BLaER1 (cell line): ENCODE measurements around the gene PRMT9.

Experiments used
- H3K27ac ChIP-seq: shearing (Covaris generic); formaldehyde crosslinking; 2 replicates; pipeline ENCODE4 v1.8.1; 2022
- H3K27me3 ChIP-seq: shearing (Covaris generic); formaldehyde crosslinking; 2 replicates; pipeline ENCODE4 v1.8.1; 2022
- H3K36me3 ChIP-seq: shearing (Covaris generic); formaldehyde crosslinking; 2 replicates; pipeline ENCODE4 v1.8.1; 2022
- H3K4me1 ChIP-seq: shearing (Covaris generic); formaldehyde crosslinking; 2 replicates; pipeline ENCODE4 v1.8.1; 2022
- H3K4me2 ChIP-seq: shearing (Covaris generic); formaldehyde crosslinking; 2 replicates; pipeline ENCODE4 v1.8.1; 2022
- H3K4me3 ChIP-seq: shearing (Covaris generic); formaldehyde crosslinking; 2 replicates; pipeline ENCODE4 v1.8.1; 2022
- H3K9ac ChIP-seq: shearing (Covaris generic); formaldehyde crosslinking; 2 replicates; pipeline ENCODE4 v1.8.1; 2022
- H3K9me3 ChIP-seq: shearing (Covaris generic); formaldehyde crosslinking; 2 replicates; pipeline ENCODE4 v1.8.1; 2022
- H4K20me1 ChIP-seq: shearing (Covaris generic); formaldehyde crosslinking; 2 replicates; pipeline ENCODE4 v1.8.1; 2022
- Cebpa-rat ChIP-seq: shearing (Covaris generic); IDR thresholded peaks from 2 replicates; pipeline ENCODE4 v1.8.1; 2022

Gene PRMT9

GRCh38 chr4:147599769-147600168 lies 84.2 kb downstream of the PRMT9 start:
- Histone ChIP-seq H3K4me2 (no peak overlapping the region), H3K9ac (no peak overlapping the region), H3K27me3 (no peaks in the 10 kb centered on the region), H3K4me1 (no peaks in the 10 kb centered on the region), H3K4me3 (no peak overlapping the region), H4K20me1 (no peaks in the 10 kb centered on the region), H3K36me3 (no peaks in the 10 kb centered on the region), H3K9me3 (no peaks in the 10 kb centered on the region), H3K27ac (no peak overlapping the region)
- no peak for TF ChIP-seq Cebpa-rat

DNA sequence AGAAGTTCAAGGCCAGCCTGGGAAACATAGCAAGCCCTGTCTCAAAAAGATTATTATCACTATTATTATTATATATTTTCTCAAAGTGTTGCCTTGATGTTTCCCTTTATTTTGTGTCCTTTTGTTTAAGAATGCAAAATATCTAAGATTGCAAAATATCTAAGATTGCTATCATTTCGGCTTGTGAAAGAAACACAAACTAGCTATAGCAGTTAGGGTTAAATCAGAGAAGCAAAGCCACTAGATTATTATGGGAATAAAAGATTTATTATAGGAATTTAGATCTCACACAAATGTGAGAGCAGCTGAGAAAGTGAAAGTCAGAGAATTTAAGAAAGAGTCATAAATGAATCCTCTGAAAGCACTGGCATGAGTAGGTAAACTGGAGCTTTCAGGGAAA lies 84.8 kb downstream of the PRMT9 start:
- Histone ChIP-seq H3K4me2 (no peak overlapping the region), H3K9me3 (no peaks in the 10 kb centered on the region), H3K27me3 (no peaks in the 10 kb centered on the region), H3K4me3 (no peak overlapping the region), H3K4me1 (no peaks in the 10 kb centered on the region), H3K9ac (no peak overlapping the region), H3K27ac (no peak overlapping the region), H3K36me3 (no peaks in the 10 kb centered on the region), H4K20me1 (no peaks in the 10 kb centered on the region)
- no peak for TF ChIP-seq Cebpa-rat

- Histone ChIP-seq H3K4me1 (no peaks in the 10 kb centered on the region), H4K20me1 (no peaks in the 10 kb centered on the region), H3K27ac (no peak overlapping the region), H3K27me3 (no peaks in the 10 kb centered on the region), H3K36me3 (no peaks in the 10 kb centered on the region), H3K9me3 (no peaks in the 10 kb centered on the region), H3K4me3 (no peak overlapping the region), H3K9ac (no peak overlapping the region), H3K4me2 (no peak overlapping the region)
- no peak for TF ChIP-seq Cebpa-rat
Observed at GRCh38 chr4:147597561-147597960, 86.4 kb downstream of the PRMT9 start.

GRCh38 chr4:147596981-147597380 lies 87.0 kb downstream of the PRMT9 start:
- no peak overlapping the region for H3K9ac ChIP-seq
- no peak overlapping the region for H3K4me2 ChIP-seq
- H4K20me1 ChIP-seq = no peaks in the 10 kb centered on the region
- no peaks in the 10 kb centered on the region for H3K9me3 ChIP-seq
- H3K4me1 ChIP-seq = no peaks in the 10 kb centered on the region
- no peak for TF ChIP-seq Cebpa-rat
- no peaks in the 10 kb centered on the region for H3K36me3 ChIP-seq
- H3K27ac ChIP-seq = no peak overlapping the region
- H3K27me3 ChIP-seq = no peaks in the 10 kb centered on the region
- no peak overlapping the region for H3K4me3 ChIP-seq

DNA sequence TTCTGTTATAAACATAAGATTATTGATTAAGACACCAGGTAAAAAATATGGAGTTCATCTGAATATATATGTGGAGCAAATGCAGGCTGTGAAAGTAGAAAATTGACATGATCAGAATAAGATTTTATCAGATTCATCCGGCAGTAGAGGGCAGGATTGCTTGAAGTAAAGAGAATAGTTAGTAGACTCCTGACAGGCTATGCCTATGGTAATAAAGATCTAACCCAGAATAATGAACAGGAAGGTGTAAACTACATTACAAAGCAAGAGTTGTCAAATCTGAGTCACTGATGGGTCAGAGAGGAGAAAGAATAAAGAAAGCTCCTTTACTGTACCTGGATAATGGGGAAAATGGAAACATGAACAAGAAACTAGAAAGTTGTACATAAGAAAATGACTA lies 87.6 kb downstream of the PRMT9 start:
- Histone ChIP-seq H3K9me3 (no peaks in the 10 kb centered on the region), H3K36me3 (no peaks in the 10 kb centered on the region), H3K9ac (no peak overlapping the region), H3K4me1 (no peaks in the 10 kb centered on the region), H3K4me2 (no peak overlapping the region), H3K27ac (no peak overlapping the region), H4K20me1 (no peaks in the 10 kb centered on the region), H3K27me3 (no peaks in the 10 kb centered on the region), H3K4me3 (no peak overlapping the region)
- no peak for TF ChIP-seq Cebpa-rat

GRCh38 chr4:147594578-147594977 lies 89.4 kb downstream of the PRMT9 start:
- Histone ChIP-seq H3K36me3 (no peaks in the 10 kb centered on the region), H3K4me3 (no peak overlapping the region), H3K27ac (no peak overlapping the region), H3K4me1 (no peaks in the 10 kb centered on the region), H3K9me3 (no peaks in the 10 kb centered on the region), H4K20me1 (no peaks in the 10 kb centered on the region), H3K4me2 (no peak overlapping the region), H3K9ac (no peak overlapping the region), H3K27me3 (no peaks in the 10 kb centered on the region)
- TF ChIP-seq Cebpa-rat = no peak

DNA sequence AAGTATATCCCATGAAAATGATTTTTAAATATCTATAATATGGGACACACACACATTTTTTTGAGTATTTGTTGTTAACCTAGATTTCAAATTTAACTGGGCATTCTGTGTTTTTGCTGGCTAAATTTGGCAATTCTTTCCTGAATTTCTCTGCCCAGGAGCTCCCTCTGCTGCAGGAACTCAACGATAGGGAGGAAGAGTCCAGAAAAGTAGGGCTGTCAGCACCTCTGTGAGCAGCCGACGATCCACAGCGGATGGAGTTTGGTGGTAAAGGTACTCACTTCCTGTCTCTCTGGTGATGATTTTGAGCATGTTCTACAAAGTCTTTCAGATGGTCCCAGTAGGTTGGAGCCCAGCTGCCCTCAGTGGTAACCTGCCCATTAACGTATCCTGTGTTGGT lies 89.9 kb downstream of the PRMT9 start:
- H3K9me3 ChIP-seq = no peaks in the 10 kb centered on the region
- H4K20me1 ChIP-seq = no peaks in the 10 kb centered on the region
- no peak overlapping the region for H3K4me3 ChIP-seq
- H3K4me2 ChIP-seq = no peak overlapping the region
- no peaks in the 10 kb centered on the region for H3K27me3 ChIP-seq
- H3K9ac ChIP-seq = no peak overlapping the region
- TF ChIP-seq Cebpa-rat = no peak
- H3K36me3 ChIP-seq = no peaks in the 10 kb centered on the region
- no peak overlapping the region for H3K27ac ChIP-seq
- H3K4me1 ChIP-seq = no peaks in the 10 kb centered on the region

DNA sequence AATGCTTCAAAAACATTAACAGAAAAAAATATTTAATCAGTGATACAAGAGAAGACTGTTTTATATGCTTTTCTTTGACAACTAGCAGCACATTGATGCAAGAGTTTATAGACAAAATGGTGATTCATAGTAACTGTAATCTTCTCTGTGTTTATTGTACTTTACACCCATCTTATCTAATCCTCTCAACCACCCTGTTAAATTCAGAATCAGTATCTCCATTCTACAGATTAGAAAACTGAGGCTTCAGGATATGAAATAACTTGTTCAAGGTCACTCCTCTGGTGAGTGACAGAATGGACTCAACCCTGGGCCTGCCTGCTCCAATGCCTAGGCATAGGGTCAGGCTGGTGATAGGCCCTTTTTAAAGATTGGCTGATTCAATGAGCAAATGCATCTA lies 92.9 kb downstream of the PRMT9 start:
- Histone ChIP-seq H3K4me3 (no peak overlapping the region), H3K9ac (no peak overlapping the region), H3K27ac (no peak overlapping the region), H3K36me3 (no peaks in the 10 kb centered on the region), H3K27me3 (no peaks in the 10 kb centered on the region), H3K9me3 (no peaks in the 10 kb centered on the region), H4K20me1 (no peaks in the 10 kb centered on the region), H3K4me1 (no peaks in the 10 kb centered on the region), H3K4me2 (no peak overlapping the region)
- TF ChIP-seq Cebpa-rat = no peak

GRCh38 chr4:147590249-147590920 lies 93.6 kb downstream of the PRMT9 start:
- H3K36me3 ChIP-seq = no peaks in the 10 kb centered on the region
- no peak overlapping the region for H3K4me2 ChIP-seq
- H3K9me3 ChIP-seq = no peaks in the 10 kb centered on the region
- H3K4me3 ChIP-seq = no peak overlapping the region
- no peak overlapping the region for H3K27ac ChIP-seq
- TF ChIP-seq Cebpa-rat = no peak
- H3K27me3 ChIP-seq = no peaks in the 10 kb centered on the region
- no peaks in the 10 kb centered on the region for H4K20me1 ChIP-seq
- no peaks in the 10 kb centered on the region for H3K4me1 ChIP-seq
- no peak overlapping the region for H3K9ac ChIP-seq

GRCh38 chr4:147589586-147589985 lies 94.4 kb downstream of the PRMT9 start:
- Histone ChIP-seq H3K4me3 (no peak overlapping the region), H3K4me1 (no peaks in the 10 kb centered on the region), H4K20me1 (no peaks in the 10 kb centered on the region), H3K9me3 (peaks cover 1% of the 10 kb centered on the region), H3K27me3 (no peaks in the 10 kb centered on the region), H3K9ac (no peak overlapping the region), H3K27ac (no peak overlapping the region), H3K4me2 (no peak overlapping the region), H3K36me3 (no peaks in the 10 kb centered on the region)
- TF ChIP-seq Cebpa-rat = no peak
